HG03060 (cell line): ENCODE measurements around the gene WWC2.

Experiments used
- ATAC-seq: cut with Tn5 transposase; IDR thresholded peaks from one replicate; pipeline ENCODE4 v1.9.1; 2021; ENCODE audit warnings: low read depth, moderate number of reproducible peaks; ENCODE audit not compliant: unreplicated experiment

WWC2 gene

GRCh38 chr4:183249854-183250253 lies 150.8 kb downstream of the WWC2 start:
- peak; percentile 64 for ATAC-seq

DNA sequence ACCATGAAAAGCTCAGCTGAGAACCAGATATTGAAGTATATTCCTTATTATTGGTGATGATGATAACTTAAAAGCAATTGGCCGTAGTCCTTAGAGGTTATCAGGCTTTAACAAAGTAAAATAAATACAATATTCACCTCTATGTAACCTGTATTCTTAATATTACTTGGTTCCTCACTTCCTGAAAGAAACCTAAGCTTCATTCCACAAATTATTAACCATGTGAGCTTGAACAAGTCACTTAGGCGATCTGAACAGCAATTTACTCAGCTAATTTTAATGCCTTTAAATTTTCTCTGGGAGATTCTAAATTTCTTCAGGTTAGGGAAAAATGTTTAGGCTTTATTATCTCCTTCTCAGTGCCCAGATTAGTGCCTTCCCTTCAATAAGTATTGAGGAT lies 151.8 kb downstream of the WWC2 start:
- ATAC-seq: no peak

GRCh38 chr4:183252959-183253358 lies 153.9 kb downstream of the WWC2 start:
- no peak for ATAC-seq

DNA sequence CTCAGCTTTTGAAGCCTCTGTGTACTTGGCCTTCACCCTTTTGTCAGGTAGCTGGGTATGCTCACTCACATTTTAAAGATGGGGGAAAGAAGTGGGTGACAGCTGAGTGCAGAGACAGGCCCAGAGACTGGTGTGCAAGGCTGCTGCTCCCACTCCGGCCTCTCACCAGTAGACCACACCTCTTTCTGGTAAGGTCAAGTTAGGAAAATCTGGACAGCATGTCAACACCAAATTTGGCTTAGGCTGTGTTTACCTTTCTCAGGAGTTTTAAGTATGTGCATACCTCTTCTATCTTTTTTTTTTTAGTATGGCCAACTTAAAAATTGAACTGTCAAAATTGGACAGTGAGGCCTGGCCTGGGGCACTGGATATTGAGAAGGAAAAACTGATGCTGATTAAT lies 154.4 kb downstream of the WWC2 start:
- no peak for ATAC-seq

DNA sequence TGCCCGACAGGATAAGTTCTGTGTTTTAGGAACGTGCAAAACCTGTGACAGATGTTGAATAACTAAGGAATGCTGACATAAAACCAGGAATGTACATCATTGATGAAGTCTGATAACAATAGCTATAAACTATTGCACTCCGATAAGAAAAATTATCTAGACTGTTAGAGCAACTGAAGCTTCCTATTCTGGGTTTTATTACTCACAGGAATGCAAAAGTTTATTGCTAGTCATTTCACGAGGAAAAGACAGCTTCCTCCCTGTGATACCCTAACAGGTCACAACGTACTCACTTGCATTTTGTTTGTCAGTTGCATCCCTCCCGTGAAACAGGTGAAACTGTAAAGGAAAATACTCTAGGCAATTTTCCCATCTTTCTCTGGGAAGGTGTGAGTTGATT lies 155.1 kb downstream of the WWC2 start:
- no peak for ATAC-seq

GRCh38 chr4:183255487-183255886 lies 156.4 kb downstream of the WWC2 start:
- no peak for ATAC-seq

GRCh38 chr4:183256343-183256742 lies 157.3 kb downstream of the WWC2 start:
- ATAC-seq: no peak

DNA sequence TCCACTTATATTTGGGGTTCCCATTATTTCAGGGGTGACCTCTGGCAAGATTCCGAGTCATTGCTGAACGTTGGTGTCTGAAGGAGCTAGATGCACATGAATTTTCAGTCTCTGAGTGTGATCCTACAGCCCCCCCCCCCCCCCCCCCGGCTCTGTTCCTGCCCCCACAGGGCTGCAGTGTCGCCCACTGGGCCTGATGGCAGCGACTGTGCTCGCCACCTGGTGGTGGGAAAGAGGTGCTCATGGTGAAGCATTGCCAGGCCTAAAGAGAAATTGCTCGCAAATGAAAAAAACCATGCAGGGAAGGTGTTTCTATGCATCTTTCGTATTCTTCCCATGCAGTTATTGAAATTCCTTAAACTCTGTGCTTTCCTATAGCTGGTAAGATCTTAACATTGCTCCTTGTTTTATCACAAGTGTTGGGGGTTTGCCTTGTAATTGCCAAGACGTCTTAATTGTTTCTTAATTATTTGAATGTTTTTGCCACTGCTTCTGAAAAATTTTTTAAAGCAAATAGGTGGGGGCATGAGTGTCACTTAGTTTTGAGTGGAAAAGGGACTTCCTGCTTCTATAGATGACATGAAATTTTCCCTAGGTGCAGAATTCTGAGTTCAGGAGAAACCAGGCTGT lies 157.8 kb downstream of the WWC2 start:
- no peak for ATAC-seq

DNA sequence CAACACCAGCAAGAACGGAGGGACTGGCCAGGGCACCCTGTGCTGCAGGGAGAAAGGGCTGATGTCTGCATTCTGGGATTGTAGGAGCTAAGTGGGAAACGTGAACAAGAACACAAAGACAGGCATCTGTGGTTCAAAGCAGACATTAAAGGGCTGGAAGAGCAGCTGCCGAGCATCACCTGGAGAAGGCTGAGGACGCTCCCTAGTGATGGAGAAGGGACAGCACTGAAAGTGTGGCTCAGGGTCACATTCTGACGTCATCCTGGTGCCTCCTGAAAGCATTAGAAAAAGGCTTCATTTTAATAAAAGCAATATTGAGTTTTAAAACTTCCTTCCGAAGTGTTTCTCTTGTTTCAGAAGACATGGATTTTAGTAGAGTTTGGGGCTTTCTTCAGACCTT lies 158.8 kb downstream of the WWC2 start:
- ATAC-seq: no peak

- ATAC-seq: no peak
Observed at GRCh38 chr4:183260491-183261151, 161.6 kb downstream of the WWC2 start.

- ATAC-seq: peak; percentile 90
Observed at GRCh38 chr4:183261953-183262775, 163.1 kb downstream of the WWC2 start.

DNA sequence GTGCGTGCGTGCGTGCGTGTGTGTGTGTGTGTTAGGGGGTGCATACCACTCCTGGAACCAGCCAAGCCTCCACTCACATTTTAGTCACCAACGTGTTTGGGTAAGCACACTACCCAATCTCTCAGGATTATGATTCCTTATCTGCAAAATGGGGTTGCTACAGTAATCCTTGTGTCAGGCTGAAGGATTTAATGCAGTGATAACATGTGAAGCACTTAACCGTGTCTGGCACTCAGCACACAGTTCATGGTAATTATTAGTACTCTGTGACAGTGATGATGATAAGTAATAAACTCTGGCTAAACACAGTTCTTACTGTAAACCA lies 163.7 kb downstream of the WWC2 start:
- no peak for ATAC-seq

DNA sequence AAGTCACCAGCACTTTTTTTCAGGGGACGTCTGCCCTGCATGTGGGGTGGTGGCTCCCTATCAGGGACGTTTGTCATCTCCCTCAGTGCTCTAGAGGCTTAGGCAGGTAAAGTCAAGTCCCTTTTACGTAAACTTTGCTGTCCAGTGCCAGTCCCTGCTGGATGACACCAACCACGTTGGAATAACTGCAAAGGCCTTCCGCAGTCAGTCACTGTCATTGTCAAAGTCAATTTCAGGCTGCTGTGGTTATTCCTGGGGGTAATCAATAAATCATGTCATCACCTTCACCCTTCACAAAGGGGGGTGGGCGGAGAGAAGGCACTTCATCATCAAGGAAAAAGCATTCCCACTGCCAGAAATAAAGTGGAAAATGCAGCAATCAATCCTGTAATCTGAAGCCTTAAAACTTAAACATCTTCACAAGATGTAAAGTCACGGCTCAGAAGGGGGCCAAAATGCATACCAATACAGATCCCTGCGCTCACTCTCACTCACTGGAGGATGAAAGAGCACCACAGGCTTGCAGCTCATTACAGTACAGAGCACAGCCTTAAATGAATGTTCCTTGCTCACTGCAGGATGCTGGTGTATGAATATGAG lies 164.8 kb downstream of the WWC2 start:
- ATAC-seq: no peak

- ATAC-seq: no peak
Observed at GRCh38 chr4:183264614-183265013, 165.6 kb downstream of the WWC2 start.

GRCh38 chr4:183266371-183266770 lies 167.3 kb downstream of the WWC2 start:
- ATAC-seq: no peak

DNA sequence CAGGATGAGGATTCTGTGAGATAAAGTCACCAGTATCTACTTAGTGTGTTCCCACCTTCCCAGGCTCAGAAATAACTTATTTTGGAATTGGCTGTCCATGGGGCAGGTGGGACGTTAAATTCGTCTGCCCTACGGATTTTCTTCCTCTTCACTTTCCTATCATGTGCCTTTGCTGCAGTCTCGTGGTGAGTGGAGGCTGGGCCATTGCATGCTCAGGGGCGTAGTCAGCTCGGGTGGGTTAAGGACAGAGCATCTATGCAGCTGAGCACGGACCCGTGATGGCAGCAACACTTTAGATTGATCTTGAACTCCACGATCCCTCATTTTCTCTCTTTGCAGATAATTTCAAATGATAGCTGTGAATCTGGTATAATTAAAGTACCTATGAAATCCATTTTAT lies 169.5 kb downstream of the WWC2 start:
- no peak for ATAC-seq

- no peak for ATAC-seq
Observed at GRCh38 chr4:183272384-183272783, 173.3 kb downstream of the WWC2 start.

DNA sequence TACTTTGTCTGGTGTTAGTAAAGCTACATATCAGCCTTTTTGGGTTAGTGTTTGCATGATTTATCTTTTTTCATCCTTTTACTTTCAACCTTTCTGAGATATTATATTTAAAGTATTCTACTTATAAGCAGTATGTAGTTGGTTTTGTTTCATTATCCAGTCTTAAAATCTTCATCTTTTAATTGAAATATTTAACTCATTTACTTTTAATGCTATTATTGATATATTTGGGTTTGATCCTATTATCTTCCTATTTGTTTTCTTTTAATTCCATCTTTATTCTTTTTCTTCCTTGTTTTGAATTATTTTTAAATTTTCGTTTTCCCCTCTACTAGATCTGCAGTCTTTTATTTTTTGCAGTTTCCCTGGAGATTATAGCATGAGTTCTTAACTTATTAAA lies 177.0 kb downstream of the WWC2 start:
- ATAC-seq: no peak

DNA sequence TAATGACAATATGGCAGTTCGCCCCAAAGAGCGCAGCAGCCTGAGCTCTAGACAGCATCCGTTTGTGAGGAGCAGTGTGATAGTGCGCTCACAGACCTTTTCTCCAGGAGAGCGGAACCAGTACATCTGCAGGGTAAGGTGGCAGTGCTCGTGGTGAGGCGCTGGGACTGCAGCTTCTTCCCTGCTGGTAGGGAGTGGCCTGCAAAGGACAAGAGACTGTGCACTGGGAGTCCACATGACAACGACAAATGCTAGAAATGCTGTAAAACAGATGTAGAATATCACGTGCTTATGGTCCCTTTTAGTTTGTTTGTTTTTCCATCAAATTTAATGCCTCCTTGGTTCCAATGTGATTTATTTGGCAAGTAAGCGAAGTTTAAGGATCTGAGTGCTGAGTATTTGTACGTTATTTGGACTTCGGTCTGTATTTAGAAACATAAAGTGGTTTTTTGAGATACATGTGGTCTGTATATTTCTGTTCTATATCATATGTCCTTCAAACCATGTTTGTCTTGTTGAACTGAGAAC lies 185.3 kb downstream of the WWC2 start:
- ATAC-seq: no peak

DNA sequence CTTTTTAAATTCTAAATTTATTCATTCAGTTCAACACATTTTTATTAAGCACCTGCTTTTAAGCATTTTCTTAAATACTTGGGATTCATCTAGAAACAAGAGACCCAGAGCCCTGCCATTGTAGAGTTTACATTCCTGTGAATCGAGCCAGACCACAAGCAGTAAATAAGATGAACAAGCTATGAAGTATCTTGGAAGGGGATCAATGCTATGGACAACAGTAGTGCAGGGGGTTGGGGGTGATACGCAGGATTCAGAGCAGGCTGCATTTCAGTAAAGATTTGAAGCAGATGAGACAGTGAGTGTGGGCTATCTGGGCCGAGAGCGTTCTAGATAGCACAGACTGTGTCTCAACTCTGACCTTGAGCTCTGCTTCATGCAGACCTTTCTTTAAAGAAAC lies 185.9 kb downstream of the WWC2 start:
- no peak for ATAC-seq

- no peak for ATAC-seq
Observed at GRCh38 chr4:183285886-183286285, 186.8 kb downstream of the WWC2 start.
